IMR-90 (cell line): ENCODE measurements around the gene USP30. TPM values are rescaled to one million over a fixed set of nuclear protein-coding genes. Genes with fewer than 3 reads are reported as not detected.

Experiments used
- ATAC-seq: fragments of 200-7000 bp; cut with Tn5 transposase; 2 replicates; pipeline ENCODE4 v1.9.1; 2020; ENCODE audit warnings: low read depth, mild to moderate bottlenecking, moderate library complexity
- BruUV-seq: library from RNA; stranded (reverse); fragments of 400-500 nt; replicated peaks from 2 replicates; lab custom pipeline; 2021; lab: Mats Ljungman, UMichigan
- CTCF ChIA-PET: fragments of 300-600 bp; formaldehyde crosslinking; extraction: SDS; loops from one replicate; lab custom pipeline; 2021; ENCODE audit warnings: antibody characterized with exemption; lab: Yijun Ruan, JAX
- POLR2A ChIA-PET: fragments of 300-600 bp; sonication (Branson Sonifier 250); formaldehyde crosslinking; loops from one replicate; lab custom pipeline; 2022; ENCODE audit warnings: antibody characterized with exemption; ENCODE audit not compliant: unreplicated experiment; lab: Charles Lee
- DNase-seq: peaks from one replicate; pipeline ENCODE4 v3.0.0; 2013
- H2AFZ ChIP-seq: replicated peaks from 2 replicates; pipeline ENCODE3; 2013; ENCODE audit warnings: low read length, mild to moderate bottlenecking; ENCODE audit not compliant: poor library complexity
- H2AK5ac ChIP-seq: 2 replicates; pipeline ENCODE4 v1.6.1; 2013; ENCODE audit warnings: low read depth, low read length, inconsistent platforms
- H2AK9ac ChIP-seq: replicated peaks from 2 replicates; pipeline ENCODE3; 2013; ENCODE audit warnings: mild to moderate bottlenecking, low read depth, low read length, moderate library complexity; ENCODE audit not compliant: poor library complexity
- H2BK120ac ChIP-seq: 2 replicates; pipeline ENCODE4 v1.6.1; 2013; ENCODE audit warnings: low read depth, low read length, inconsistent platforms
- H2BK15ac ChIP-seq: 3 replicates; pipeline ENCODE4 v1.6.1; 2013; ENCODE audit warnings: low read depth, low read length, inconsistent platforms
- H2BK20ac ChIP-seq: 2 replicates; pipeline ENCODE4 v1.6.1; 2013; ENCODE audit warnings: low read depth, mild to moderate bottlenecking, inconsistent platforms, low read length, moderate library complexity
- H2BK5ac ChIP-seq: 2 replicates; pipeline ENCODE4 v1.6.1; 2013; ENCODE audit warnings: mild to moderate bottlenecking, low read depth, low read length, inconsistent platforms; ENCODE audit not compliant: poor library complexity, severe bottlenecking
- H3K14ac ChIP-seq: replicated peaks from 2 replicates; pipeline ENCODE4 v1.6.1; 2013; ENCODE audit warnings: low read depth, low read length, inconsistent platforms
- H3K18ac ChIP-seq: 2 replicates; pipeline ENCODE4 v1.6.1; 2013; ENCODE audit warnings: low read depth, low read length, control low read depth
- H3K23ac ChIP-seq: 2 replicates; pipeline ENCODE4 v1.6.1; 2013; ENCODE audit warnings: low read depth, low read length, inconsistent platforms
- H3K27ac ChIP-seq: 2 replicates; pipeline ENCODE4 v1.5.1; 2013; ENCODE audit warnings: mild to moderate bottlenecking, control low read depth, low read length; ENCODE audit not compliant: insufficient read depth
- H3K27me3 ChIP-seq: 2 replicates; pipeline ENCODE4 v1.6.1; 2013; ENCODE audit warnings: low read length; ENCODE audit not compliant: control insufficient read depth, insufficient read depth
- H3K36me3 ChIP-seq: 2 replicates; pipeline ENCODE4 v1.6.1; 2013; ENCODE audit warnings: low read length, mixed read lengths; ENCODE audit not compliant: control insufficient read depth, insufficient read depth
- H3K4ac ChIP-seq: 2 replicates; pipeline ENCODE4 v1.6.1; 2013; ENCODE audit warnings: low read depth, low read length, inconsistent platforms
- H3K4me1 ChIP-seq: 2 replicates; pipeline ENCODE4 v1.6.1; 2013; ENCODE audit warnings: low read length, mixed read lengths; ENCODE audit not compliant: control insufficient read depth, insufficient read depth
- H3K4me2 ChIP-seq: 2 replicates; pipeline ENCODE4 v1.6.1; 2013; ENCODE audit warnings: low read depth, mild to moderate bottlenecking, control low read depth, low read length, moderate library complexity
- H3K4me3 ChIP-seq: 2 replicates; pipeline ENCODE4 v1.5.1; 2013; ENCODE audit warnings: low read depth, mild to moderate bottlenecking, control low read depth, low read length, moderate library complexity; ENCODE audit not compliant: insufficient read depth
- H3K56ac ChIP-seq: 2 replicates; pipeline ENCODE4 v1.6.1; 2013; ENCODE audit warnings: low read length, inconsistent platforms; ENCODE audit not compliant: insufficient read depth; ENCODE audit errors: extremely low read depth
- H3K79me1 ChIP-seq, 2 experiments: 2 replicates each; pipeline ENCODE4 v1.6.1; 2013; ENCODE audit warnings: low read length in 2 of 2, inconsistent platforms in 1 of 2, low read depth in 1 of 2
- H3K9ac ChIP-seq: 2 replicates; pipeline ENCODE4 v1.6.1; 2013; ENCODE audit warnings: low read depth, low read length, control low read depth
- H3K9me1 ChIP-seq: 2 replicates; pipeline ENCODE4 v1.6.1; 2013; ENCODE audit warnings: low read length, inconsistent platforms; ENCODE audit not compliant: insufficient read depth
- H3K9me3 ChIP-seq: 2 replicates; pipeline ENCODE4 v1.6.1; 2013; ENCODE audit warnings: low read length; ENCODE audit not compliant: control insufficient read depth, insufficient read depth
- H4K20me1 ChIP-seq: 2 replicates; pipeline ENCODE4 v1.6.1; 2013; ENCODE audit warnings: low read length, inconsistent platforms; ENCODE audit not compliant: insufficient read depth
- H4K5ac ChIP-seq: 2 replicates; pipeline ENCODE4 v1.6.1; 2013; ENCODE audit warnings: mild to moderate bottlenecking, low read depth, low read length, control low read depth
- H4K8ac ChIP-seq, 2 experiments: 2 replicates each; pipeline ENCODE4 v1.6.1; 2013; ENCODE audit warnings: low read depth in 2 of 2, low read length in 2 of 2, control low read depth in 1 of 2, inconsistent platforms in 1 of 2
- H4K91ac ChIP-seq: 2 replicates; pipeline ENCODE4 v1.6.1; 2013; ENCODE audit warnings: low read depth, low read length, inconsistent platforms; ENCODE audit not compliant: insufficient read depth
- BHLHE40 ChIP-seq: fragments of 150-350 bp; IDR thresholded peaks from 2 replicates; pipeline ENCODE4 v1.6.1; 2016; ENCODE audit warnings: mild to moderate bottlenecking, low read depth, low read length
- CHD1 ChIP-seq: IDR thresholded peaks from 2 replicates; pipeline ENCODE4 v1.6.1; 2012; ENCODE audit warnings: low read depth, low read length, improper control_type of control experiment
- FOS ChIP-seq: fragments of 150-350 bp; IDR thresholded peaks from 2 replicates; pipeline ENCODE4 v1.6.1; 2016; ENCODE audit warnings: low read depth, low read length
- MAZ ChIP-seq: IDR thresholded peaks from 2 replicates; pipeline ENCODE4 v1.6.1; 2012; ENCODE audit warnings: low read depth, mild to moderate bottlenecking, low read length, improper control_type of control experiment, moderate library complexity, borderline replicate concordance
- RAD21 ChIP-seq: IDR thresholded peaks from 2 replicates; pipeline ENCODE4 v1.6.1; 2012; ENCODE audit warnings: low read length, improper control_type of control experiment
- WGBS, 2 experiments: methylation state at CpG; one replicate each; pipeline versions ENCODE4 v1.1.5 to v1.1.7; 2013; ENCODE audit warnings: missing lambda C conversion rate in 2 of 2; ENCODE audit not compliant: insufficient read length in 1 of 2; ENCODE audit errors: extremely low coverage in 2 of 2; 5-methylcytosine and 5-hydroxymethylcytosine counted together
- dilution Hi-C: fragments of 300-500 bp; cut with HindIII; formaldehyde crosslinking; loops from one replicate; pipeline ENCODE4 v1.14.3; 2018; ENCODE audit warnings: low sequenced_read_pairs; ENCODE audit not compliant: unreplicated experiment
- in situ Hi-C: fragments of 300-500 bp; cut with MboI; formaldehyde crosslinking; loops from 3 replicates; pipeline ENCODE4 v1.14.3; 2019; ENCODE audit warnings: low sequenced_read_pairs, inconsistent platforms, mixed read lengths
- intact Hi-C: fragments of 100-400 bp; cut with micrococcal nuclease; formaldehyde crosslinking; loops from 2 replicates; pipeline ENCODE4 v1.10.0; 2022
- polyA plus RNA-seq, 3 experiments: library from polyadenylated mRNA; depleted of rRNA; stranded (reverse); fragments of >200 nt; gene quantifications; 2 replicates each; pipeline ENCODE4 v1.2.3, GENCODE V29; 2012; ENCODE audit warnings: low replicate concordance in 1 of 3
- total RNA-seq: library from RNA; depleted of rRNA; stranded (reverse); fragments of >200 nt; gene quantifications from 2 replicates; pipeline ENCODE4 v1.2.3, GENCODE V29; 2012

USP30 gene
- total and polyA plus RNA-seq, 2 of the 4 experiments (the other 2 are of a cell fraction) = 10.4 to 11.2 TPM

DNA sequence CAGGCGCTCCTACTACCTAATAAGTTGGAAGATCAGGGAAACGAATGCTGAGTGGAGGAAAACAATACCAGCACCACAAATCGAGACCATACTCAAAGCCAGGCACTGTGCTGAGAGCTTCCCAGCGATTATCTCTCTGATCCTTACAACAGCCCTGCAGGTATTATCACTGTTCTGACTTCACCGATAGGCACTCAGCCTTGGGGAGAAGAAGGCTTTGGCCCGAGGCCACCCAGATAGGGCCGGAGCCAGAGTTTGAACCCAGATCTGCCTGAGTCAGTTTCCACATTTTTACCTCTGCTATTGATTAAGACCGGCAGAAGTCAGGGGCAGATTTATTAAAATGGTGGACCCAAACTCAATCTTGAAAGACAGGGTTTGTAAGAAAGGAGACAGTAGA is 36.4 kb upstream of the USP30 start:
- no peak for ATAC-seq
- TF ChIP-seq RAD21 (no peak), CHD1 (no peak), BHLHE40 (no peak), MAZ (no peak), FOS (no peak)
- DNase-seq = no peak
- no peak overlapping the region for H2AK5ac ChIP-seq
- H3K4ac ChIP-seq = no peak overlapping the region
- no peak overlapping the region for H2BK20ac ChIP-seq
- H3K14ac ChIP-seq = no peak overlapping the region
- ChIA-PET POLR2A (no interaction called here), CTCF (no interaction called here)
- dilution Hi-C loops (no loop called here), intact Hi-C loops (no loop called here), in situ Hi-C loops (no loop called here)
- no peaks in the 10 kb centered on the region for H3K36me3 ChIP-seq
- H2AFZ ChIP-seq = no peak overlapping the region
- no peak overlapping the region for H2BK5ac ChIP-seq
- no peak overlapping the region for H3K4me3 ChIP-seq
- no TSS peak for BruUV-seq
- H3K27ac ChIP-seq = no peak overlapping the region
- no peak overlapping the region for H2AK9ac ChIP-seq
- no peak overlapping the region for H3K9ac ChIP-seq
- H3K9me1 ChIP-seq = no peaks in the 10 kb centered on the region
- H4K5ac ChIP-seq = no peak overlapping the region
- peaks cover 1% of the 10 kb centered on the region for H3K27me3 ChIP-seq
- H3K23ac ChIP-seq = no peak overlapping the region
- H2BK15ac ChIP-seq = no peak overlapping the region
- H3K4me2 ChIP-seq = no peak overlapping the region
- WGBS, 2 experiments = no CpG with 5 or more reads among the region's 8 CpGs
- H3K4me1 ChIP-seq = no peaks in the 10 kb centered on the region
- H4K8ac ChIP-seq = no peak overlapping the region
- H3K56ac ChIP-seq = no peak overlapping the region
- H2BK120ac ChIP-seq = no peak overlapping the region
- H3K79me1 ChIP-seq = no peaks in the 10 kb centered on the region
- no peaks in the 10 kb centered on the region for H4K20me1 ChIP-seq
- no peak overlapping the region for H3K18ac ChIP-seq
- H3K9me3 ChIP-seq = no peaks in the 10 kb centered on the region
- no peak overlapping the region for H4K91ac ChIP-seq
